ENCODE data around the gene UNCX. TPM values are rescaled to one million over a fixed set of nuclear protein-coding genes. Genes with fewer than 3 reads are reported as not detected.
"Not testable (repeated sequence)": the region's sequence is repeated elsewhere in the genome, so short reads cannot be mapped to it uniquely, and the experiment has no call there.

Gene UNCX
- polyA plus RNA-seq (2014; cell fraction: cytosol; rRNA removed), result 0.63 TPM in 1 of 2 replicates, not detected in the other
- polyA plus RNA-seq (2014; cell fraction: nucleus; rRNA removed), result 1.1 and 1.2 TPM in 2 replicates

- DNase-seq (ENCODE audit: low spot score), result peak; percentile 78
Observed at GRCh38 chr7:1232623-1233332, at the start of gene UNCX. Gene UNCX (plus strand): TSS chr7:1232872. CDS start chr7:1233018, 146 bp downstream.

- DNase-seq (ENCODE audit: low spot score), result no peak
Observed at GRCh38 chr7:1187127-1187526, 45.5 kb upstream of the UNCX start.

- DNase-seq (ENCODE audit: low spot score), result no peak
Observed at GRCh38 chr7:1188720-1189294, 43.9 kb upstream of the UNCX start.

GRCh38 chr7:1189986-1190772 is 42.5 kb upstream of the UNCX start:
- DNase-seq (ENCODE audit: low spot score), result no peak

- no peak for DNase-seq (ENCODE audit: low spot score)
Observed at GRCh38 chr7:1192171-1192676, 40.4 kb upstream of the UNCX start.

GRCh38 chr7:1193593-1194424 is 38.9 kb upstream of the UNCX start:
- no peak for DNase-seq (ENCODE audit: low spot score)

GRCh38 chr7:1196441-1196840 is 36.2 kb upstream of the UNCX start:
- not testable (repeated sequence) for DNase-seq (ENCODE audit: low spot score)

- DNase-seq (ENCODE audit: low spot score), result no peak
Observed at GRCh38 chr7:1196950-1197349, 35.7 kb upstream of the UNCX start.

- no peak for DNase-seq (ENCODE audit: low spot score)
Observed at GRCh38 chr7:1197997-1198625, 34.6 kb upstream of the UNCX start.

- no peak for DNase-seq (ENCODE audit: low spot score)
Observed at GRCh38 chr7:1200045-1200444, 32.6 kb upstream of the UNCX start.

GRCh38 chr7:1201916-1202315 is 30.8 kb upstream of the UNCX start:
- no peak for DNase-seq (ENCODE audit: low spot score)

- not testable (repeated sequence) for DNase-seq (ENCODE audit: low spot score)
Observed at GRCh38 chr7:1202914-1203313, 29.8 kb upstream of the UNCX start.

GRCh38 chr7:1204460-1205140 is 28.1 kb upstream of the UNCX start:
- no peak for DNase-seq (ENCODE audit: low spot score)

- DNase-seq (ENCODE audit: low spot score), result not testable (repeated sequence)
Observed at GRCh38 chr7:1205742-1206141, 26.9 kb upstream of the UNCX start.

GRCh38 chr7:1209097-1209496 is 23.6 kb upstream of the UNCX start:
- no peak for DNase-seq (ENCODE audit: low spot score)

- no peak for DNase-seq (ENCODE audit: low spot score)
Observed at GRCh38 chr7:1210321-1210978, 22.2 kb upstream of the UNCX start.

- no peak for DNase-seq (ENCODE audit: low spot score)
Observed at GRCh38 chr7:1210979-1211608, 21.6 kb upstream of the UNCX start.

GRCh38 chr7:1211611-1212010 is 21.1 kb upstream of the UNCX start:
- no peak for DNase-seq (ENCODE audit: low spot score)

GRCh38 chr7:1212025-1212424 is 20.6 kb upstream of the UNCX start:
- not testable (repeated sequence) for DNase-seq (ENCODE audit: low spot score)

Measured in SK-N-DZ (cell line).